ENCODE results near the gene COIL. TPM values are rescaled to one million over a fixed set of nuclear protein-coding genes. Genes with fewer than 3 reads are reported as not detected.
A peak's percentile ranks its signal among the peaks of the same experiment; 100 is the strongest.
"Not testable (repeated sequence)": the region's sequence is repeated elsewhere in the genome, so short reads cannot be mapped to it uniquely, and the experiment has no call there.

Gene COIL
- total RNA-seq, 2 donors from 2014 or later, result 9.2 to 9.4 TPM

DNA sequence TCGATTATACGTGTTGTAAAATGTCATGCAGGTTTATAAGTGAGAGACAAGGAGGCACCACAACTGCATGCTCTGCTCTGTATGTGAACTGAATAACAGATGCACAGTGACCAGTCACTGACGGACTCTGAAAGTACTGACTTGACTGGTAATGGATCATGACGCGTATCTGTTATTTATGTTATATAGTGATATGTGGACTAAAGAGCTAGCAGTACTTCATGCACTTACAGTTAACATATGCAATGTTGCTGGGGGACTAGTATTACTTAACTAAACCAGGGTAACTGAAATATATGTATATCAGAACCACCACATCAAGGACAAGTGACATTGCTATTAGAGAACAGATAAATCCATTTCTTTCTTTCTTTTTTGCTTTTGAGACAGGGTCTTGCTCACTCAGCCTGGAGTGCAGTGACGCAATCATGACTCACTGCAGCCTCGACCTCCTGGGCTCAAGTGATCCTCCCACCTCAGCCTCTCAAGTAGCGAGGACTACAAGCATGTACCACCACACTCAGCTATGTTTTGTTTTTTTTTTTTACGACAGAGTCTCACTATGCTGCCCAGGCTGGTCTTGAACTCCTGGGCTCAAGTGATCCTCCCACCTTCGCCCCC lies 17.2 kb downstream of the COIL start:
- no peak for DNase-seq
- ATAC-seq, result no peak
- intact Hi-C loops (cut with DNase I), result loop anchor here in 1 of 2 donors (5.0 kb wide), 1 partner anchor 121 kb away; no protein-coding TSS in a partner anchor

DNA sequence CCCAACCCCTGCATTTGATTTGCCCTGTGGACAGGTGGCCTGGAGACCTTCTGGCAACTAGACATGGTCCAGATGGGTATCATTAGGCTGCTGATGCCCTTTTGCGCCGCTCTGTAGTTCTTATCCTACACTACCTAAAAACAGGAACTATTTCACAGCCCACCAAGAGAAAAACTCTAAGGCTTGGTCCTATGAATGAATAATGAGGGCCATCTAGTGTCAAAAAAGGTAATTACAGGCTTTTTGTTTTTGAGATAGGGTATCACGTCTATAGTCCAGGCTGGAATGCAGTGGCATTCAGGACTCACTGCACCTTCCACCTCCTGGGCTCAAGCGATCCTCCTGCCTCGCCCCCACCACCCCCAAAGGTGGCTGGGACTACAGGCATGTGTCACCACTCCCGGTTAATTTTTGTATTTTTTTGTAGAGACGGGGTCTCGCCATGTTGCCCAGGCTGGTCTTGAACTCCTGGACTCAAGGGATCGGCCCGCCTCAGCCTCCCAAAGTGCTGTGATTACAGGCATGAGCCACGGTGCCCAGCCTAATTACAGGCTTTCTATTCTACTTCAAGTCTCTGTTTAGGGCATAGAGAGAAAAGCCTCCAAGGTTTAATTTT lies 20.9 kb downstream of the COIL start:
- DNase-seq (no peak), ATAC-seq (peak in 1 of 2 donors; percentile 77)
- intact Hi-C loops (cut with DNase I), result loop anchor here (1.0 to 5.0 kb wide), 3 partner anchors 48 to 121 kb away; no protein-coding TSS in a partner anchor

DNA sequence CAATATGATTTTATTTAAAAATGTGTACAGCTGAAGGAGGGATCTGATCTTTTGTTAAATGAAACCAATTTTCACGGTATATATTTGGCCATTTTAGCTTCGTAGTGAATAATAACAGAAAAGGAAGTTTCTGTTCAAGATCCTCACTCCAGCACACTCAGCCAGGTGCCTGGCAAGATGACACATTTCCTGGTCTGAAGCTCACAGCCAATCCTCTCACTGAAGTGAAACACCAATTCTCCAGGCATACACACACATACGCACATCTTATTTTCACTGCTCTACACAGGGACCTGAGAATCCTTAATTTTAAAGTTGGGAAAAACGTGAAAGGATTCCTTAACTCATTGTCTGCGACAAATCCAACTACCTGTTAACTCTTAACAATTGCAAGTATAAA lies 22.6 kb downstream of the COIL start:
- ATAC-seq, DNase-seq: not testable (repeated sequence)
- intact Hi-C loops (cut with DNase I), result loop anchor here in 1 of 2 donors (5.0 kb wide), 1 partner anchor 46 kb away; no protein-coding TSS in a partner anchor

DNA sequence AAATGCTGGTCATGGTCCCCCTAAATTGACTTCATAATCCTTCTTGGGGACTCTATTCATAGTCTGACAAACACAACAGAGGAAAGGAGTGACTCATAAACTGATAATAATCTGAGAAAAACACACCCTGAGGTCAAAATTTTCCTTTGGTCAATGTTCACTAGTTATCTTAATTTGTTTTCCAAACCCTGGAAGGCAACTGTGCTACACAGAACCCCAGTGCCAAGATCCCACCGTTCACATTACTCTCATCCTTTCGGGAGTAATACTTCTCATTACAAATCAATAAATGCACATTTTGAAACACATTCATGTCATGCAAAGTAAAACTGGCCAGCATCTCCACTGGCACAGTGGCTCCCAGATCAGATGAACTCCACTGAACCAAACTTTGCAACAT lies 23.2 kb downstream of the COIL start:
- no peak for DNase-seq
- intact Hi-C loops (cut with DNase I), result loop anchor here in 1 of 2 donors (5.0 kb wide), 1 partner anchor 45 kb away; no protein-coding TSS in a partner anchor
- ATAC-seq, result no peak

DNA sequence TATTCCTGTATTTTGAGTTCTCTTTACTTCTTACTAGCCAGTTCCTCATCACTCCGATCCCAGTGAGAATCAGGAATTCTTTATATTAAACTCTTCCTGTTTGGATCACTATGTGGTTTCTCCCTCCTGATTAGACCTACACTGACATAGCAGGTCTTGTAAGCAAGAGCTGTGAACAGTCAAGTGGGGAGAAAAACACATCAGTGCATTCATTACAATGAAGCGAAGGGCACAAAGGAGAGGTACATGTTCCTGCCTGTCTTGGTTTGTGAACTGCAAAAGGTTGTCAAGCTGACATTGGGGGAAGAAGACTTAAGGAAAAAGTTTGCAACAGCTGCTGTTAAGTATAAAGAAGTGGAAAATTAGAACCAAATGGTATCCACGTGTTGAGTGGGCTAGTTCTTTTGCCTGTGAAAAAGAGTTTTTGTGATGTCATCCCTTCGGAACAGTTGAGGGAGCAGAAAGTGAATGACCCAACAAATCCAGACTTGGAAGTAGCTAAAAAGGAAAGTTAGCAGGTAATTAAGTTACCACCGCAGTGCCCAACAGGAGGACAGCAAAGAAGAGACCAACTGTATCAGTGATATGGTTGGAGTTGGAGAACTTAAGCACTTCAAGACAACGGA lies 24.0 kb downstream of the COIL start:
- intact Hi-C loops (cut with DNase I), result loop anchor here in 1 of 2 donors (5.0 kb wide), 1 partner anchor 45 kb away; no protein-coding TSS in a partner anchor
- ATAC-seq, result no peak

DNA sequence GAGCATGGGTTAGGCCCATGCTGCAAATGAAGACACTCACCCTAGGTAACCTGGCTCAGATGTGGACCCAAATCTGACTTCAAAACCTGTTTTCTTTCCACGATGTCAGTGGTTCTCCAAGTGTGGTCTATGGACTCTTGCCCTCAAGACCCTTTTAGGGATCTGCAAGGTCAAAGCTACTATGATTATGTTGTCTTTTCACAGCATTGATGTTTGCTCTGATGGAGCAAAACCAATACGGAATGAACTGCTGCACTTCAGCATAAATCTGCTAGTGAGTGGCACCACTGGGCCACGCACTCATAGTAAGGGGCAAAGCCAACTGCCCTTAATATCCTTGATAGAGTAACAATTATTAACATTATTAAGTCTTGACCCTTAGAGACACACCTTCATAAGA lies 25.4 kb downstream of the COIL start:
- intact Hi-C loops (cut with DNase I), result loop anchor here in 1 of 2 donors (5.0 kb wide), 1 partner anchor 43 kb away; no protein-coding TSS in a partner anchor
- DNase-seq, result no peak

More for the DNA sequence above, 24.0 kb downstream of the COIL start:
- DNase-seq, result no peak

DNA sequence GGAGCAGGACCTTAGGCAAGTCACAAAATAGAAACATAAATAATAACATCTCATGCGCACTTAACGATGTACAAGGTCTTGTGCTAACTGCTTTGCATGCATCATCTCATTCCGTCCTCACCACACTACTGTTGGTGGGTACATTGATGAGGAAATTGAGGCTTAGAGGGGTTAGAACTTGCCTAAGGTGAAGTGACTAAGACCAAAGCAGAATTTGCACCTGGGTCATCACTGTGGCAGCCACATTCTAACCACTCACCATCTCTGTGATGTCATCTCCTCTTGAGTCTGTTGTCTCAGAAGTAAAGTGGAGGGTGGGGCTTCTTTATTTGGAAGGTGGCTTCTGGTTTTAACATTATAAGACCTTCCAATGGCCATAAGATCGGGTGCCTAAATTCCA lies 26.6 kb downstream of the COIL start:
- no peak for DNase-seq
- ATAC-seq, result no peak
- intact Hi-C loops (cut with DNase I), result no loop called here

More for the DNA sequence above, 25.4 kb downstream of the COIL start:
- ATAC-seq, result no peak

DNA sequence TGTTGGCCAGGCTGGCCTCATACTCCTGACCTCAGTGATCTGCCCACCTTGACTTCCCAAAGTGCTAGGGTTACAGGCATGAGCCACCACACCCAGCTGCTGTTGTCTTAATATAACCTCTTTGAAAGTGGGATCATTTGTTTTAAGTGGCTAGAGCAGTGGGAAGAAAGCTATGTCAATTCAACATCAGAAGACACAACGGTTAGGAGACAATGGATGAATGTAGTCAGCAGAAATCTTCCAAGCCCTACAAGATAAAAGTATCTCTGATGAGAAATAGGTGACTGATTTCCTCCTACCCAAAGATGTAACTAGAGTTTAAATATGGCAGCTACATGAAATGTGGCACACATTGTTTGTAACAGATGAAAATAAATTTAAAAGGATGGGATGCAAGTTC lies 27.0 kb downstream of the COIL start:
- ATAC-seq (no peak), DNase-seq (no peak)
- intact Hi-C loops (cut with DNase I), result no loop called here

DNA sequence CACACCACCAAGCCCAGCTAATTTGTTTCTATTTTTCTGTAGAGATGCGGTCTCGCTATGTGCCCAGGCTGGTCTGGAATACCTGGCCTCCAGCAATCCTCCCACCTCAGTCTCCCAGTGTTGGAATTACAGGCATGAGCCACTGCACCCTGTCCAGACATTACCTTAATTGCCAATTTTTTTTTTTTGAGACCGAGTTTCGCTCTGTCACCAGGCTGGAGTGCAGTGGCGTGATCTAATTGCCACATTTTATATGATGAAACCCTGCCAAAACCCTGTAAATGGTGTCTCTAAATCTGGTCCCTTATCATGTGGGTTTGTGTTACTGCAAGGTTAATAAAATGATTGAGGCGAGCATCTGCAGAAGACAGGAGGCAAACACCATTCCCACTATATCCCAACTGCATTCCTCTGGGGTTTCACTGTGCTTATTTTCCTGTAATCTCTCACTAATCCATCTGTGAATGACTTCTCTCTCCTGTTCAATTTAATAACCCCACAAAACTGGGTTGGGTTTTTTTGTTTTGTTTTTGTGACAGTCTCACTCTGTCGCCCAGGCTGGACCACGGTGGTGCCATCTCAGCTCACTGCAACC lies 27.6 kb downstream of the COIL start:
- intact Hi-C loops (cut with DNase I), result no loop called here
- ATAC-seq, result no peak
- DNase-seq, result no peak

DNA sequence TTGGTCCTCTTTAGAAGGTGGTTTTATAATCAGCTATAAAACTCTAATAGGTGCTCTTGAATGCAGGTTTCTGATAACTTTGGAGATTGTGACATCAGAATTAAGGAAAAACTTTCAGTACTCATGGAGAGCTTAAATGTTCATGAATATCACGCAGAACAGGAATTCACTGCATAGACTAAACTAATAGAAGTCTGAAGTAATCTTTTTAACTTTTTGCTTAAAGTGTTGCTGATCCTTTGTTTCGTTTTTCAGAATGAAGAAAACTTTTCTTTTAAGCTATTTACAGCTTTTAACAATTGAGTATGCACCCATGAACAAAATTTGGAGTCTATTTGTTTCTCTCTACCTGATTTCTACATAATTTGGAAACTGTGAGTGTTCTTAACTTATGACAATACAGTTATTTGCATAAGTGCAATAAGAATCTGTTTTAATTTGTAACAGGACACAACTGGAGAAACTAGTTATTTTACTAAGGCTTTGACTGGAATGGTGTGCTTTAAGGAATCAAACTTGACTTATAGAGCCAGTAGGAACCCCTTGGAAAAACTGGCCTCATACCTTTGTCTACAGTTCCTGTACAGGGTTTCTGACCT lies 30.0 kb downstream of the COIL start:
- ATAC-seq (no peak), DNase-seq (no peak)
- intact Hi-C loops (cut with DNase I), result no loop called here

DNA sequence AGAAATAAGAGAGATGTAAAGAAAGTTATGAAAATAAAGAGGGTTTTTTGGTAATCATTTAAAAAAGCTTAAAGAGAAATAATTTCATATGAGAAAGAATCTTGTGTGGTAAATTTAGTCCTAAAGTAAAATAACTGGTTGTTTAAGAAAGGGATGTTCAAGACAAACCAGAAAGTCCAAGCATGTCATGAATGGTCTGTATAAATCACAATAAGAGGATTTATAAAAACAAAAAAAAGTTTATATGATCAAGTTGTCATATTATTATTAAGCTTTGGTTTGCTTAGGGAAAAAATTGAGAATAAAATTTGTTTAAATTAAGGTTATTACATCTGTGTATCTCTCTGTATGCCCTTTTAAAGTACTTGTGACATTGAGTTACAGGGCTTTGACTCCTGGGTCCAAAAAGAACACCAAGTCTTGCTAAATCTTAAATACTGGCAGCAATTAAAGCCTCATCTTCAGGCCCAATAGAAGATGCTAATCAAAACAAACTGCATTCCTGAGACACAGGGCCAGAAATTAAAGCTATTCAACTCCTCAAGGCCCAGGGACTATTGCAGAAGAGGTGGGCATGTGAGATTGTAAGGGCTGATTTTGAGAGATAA lies 31.4 kb downstream of the COIL start:
- ATAC-seq (no peak), DNase-seq (no peak)
- intact Hi-C loops (cut with DNase I), result no loop called here

DNA sequence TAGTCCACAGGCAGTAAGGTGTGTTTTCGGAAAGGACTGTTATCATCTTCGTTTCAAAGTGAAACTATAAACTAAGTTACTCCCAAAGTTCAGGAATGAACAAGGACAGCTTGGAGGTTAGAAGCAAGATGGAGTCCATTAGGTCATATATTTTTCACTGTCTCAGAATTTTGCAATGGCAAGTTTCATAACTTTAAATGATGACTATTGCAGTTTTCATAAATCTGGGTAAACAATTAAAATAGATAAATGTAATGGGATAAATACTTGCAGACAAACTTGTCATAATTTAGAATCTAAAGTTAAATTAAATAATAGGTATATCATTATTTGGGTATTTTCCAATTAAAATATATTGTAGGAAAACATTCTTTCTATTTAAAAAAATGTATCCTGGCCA lies 32.3 kb downstream of the COIL start:
- DNase-seq, result no peak
- intact Hi-C loops (cut with DNase I), result no loop called here
- ATAC-seq, result no peak

DNA sequence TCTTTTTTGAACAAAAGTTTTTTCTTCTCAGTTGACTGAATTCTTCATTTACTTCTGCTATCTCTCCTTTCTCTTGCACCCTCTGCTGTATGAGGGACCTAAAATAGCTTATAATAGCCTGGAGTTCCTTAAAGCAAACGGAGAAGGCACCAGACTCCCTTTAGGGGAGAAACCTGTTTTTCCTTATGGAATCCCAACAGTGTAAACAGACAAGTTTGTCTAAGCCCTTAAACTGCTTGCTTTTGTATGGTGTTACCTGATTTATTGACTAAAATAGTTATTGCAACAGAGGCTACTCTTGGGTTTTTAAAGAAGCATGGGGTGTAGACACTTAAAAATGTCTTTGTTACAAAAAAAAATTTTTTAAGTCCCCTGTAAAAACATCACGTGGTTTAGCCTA lies 34.1 kb downstream of the COIL start:
- intact Hi-C loops (cut with DNase I), result no loop called here
- ATAC-seq (no peak), DNase-seq (no peak)

DNA sequence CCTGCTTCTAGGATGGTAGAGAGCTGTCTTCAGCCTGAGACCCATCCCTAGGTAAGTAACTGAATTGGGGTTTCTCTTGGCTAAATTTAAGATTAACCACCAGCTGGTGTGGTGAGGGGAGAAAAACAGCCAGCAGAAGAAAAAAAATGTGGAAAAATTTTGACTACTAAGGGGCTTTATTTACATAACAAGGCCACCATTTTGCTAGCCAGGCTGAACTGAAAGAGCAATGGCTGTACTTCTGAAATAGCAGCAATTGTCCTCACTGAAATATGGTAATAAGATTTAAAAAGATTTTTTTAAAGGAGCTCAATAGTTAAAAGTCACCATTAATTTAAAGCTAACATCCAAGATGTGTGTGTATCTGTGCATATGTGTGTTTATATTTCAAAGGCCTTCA lies 34.6 kb downstream of the COIL start:
- intact Hi-C loops (cut with DNase I), result no loop called here
- no peak for ATAC-seq
- DNase-seq, result no peak

DNA sequence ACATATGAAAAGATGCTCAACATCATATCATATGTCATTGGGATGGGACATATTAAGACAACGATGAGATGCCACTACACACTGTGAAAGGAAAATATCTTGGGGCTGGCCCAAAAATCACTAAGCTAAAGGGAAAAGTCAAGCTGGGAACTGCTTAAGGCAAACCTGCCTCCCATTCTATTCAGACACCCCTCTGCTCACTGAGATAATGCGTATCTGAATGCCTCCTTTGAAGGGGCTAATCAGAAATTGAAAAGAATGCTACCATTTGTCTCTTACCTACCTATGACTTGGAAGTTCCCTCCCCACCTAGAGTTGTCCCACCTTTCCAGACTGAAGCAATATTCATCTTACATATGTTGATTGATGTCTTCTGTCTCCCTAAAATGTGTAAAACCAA lies 35.8 kb downstream of the COIL start:
- intact Hi-C loops (cut with DNase I), result no loop called here
- ATAC-seq (no peak), DNase-seq (no peak)

DNA sequence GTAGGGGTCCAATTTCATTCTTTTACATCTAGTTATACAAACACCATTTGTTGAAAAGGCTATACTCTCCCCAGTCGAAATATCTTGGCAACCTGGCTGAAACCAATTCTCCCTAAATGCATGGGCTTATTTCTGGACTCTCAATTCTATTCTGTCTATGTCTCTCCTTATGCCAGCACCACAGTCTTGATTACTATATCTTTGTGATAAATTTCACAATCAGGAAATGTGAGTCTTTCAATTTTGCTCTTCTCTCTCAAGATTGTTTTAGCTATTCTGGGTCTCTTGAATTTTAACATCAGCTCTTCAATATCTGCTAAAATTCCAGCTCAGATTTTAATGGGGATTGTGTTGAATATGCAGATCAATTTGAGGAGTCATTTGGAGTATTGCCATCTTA lies 41.1 kb downstream of the COIL start:
- no peak for DNase-seq
- ATAC-seq, result no peak
- intact Hi-C loops (cut with DNase I), result no loop called here

DNA sequence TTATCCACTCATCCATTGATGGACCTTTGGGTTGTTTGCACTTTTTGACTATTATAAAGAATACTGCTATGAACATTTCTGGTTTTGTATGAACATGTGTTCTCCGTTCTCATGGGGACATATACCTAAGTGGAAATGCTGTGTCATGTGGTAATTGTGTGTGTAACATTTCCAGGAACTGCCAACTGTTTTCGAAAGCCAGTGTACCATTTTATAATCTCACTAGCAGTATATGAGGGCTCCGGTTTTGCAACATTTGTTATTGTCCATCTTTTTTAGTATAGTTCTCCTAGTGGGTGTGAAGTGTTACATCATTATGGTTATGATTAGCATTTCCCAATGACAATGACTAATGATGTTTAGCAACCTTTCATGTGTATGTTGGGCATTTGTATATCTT lies 41.9 kb downstream of the COIL start:
- ATAC-seq, result no peak
- intact Hi-C loops (cut with DNase I), result no loop called here
- no peak for DNase-seq

DNA sequence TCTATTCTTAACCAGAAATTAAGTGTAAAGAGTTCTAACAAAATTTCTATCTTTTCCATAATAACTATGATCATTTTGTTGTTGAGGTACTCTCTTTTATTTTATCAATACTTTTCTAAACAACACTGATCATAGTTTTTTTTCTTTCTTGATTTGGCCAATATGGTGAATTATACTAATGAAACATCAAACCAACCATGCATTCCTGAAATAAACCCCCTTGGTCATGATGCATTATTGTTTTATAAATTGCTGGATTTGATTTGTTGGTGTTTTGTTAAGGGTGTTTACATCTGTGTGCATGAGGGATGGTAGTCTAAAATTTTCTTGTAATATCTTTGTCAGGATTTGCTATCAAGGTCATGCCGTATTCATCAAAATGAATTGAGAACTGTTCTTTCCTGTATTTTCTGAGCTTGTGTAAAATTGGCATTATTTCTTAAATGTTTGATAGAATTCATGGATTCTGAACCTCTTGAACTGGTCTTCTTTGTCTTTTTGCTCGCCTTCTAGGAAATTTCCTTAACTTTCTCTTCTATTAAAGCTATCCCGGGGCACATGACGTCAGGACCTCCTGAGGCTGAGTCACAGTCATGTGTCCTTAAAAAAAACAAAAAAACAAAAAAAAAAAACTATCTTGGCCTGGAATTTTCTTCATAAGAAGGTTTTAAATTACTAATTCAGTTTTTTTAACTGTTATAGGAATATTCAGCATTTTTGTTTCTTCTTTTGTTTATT lies 43.1 kb downstream of the COIL start:
- DNase-seq, result no peak
- ATAC-seq, result no peak
- intact Hi-C loops (cut with DNase I), result no loop called here
